H1 (cell line): ENCODE results near the gene DDX31. TPM values are rescaled to one million over a fixed set of nuclear protein-coding genes. Genes with fewer than 3 reads are reported as not detected.

Experiments used
- CEBPB ChIP-seq: IDR thresholded peaks from 2 replicates; pipeline ENCODE4 v1.6.1; 2012; ENCODE audit warnings: low read depth, low read length
- CHD7 ChIP-seq: fragments of 300-600 bp; sonication (generic); IDR thresholded peaks from 2 replicates; pipeline ENCODE4 v1.7.1; 2012; ENCODE audit warnings: low read length, moderate library complexity, mild to moderate bottlenecking, inconsistent platforms; ENCODE audit not compliant: insufficient replicate concordance
- MAFK ChIP-seq: IDR thresholded peaks from 2 replicates; pipeline ENCODE4 v1.6.1; 2012; ENCODE audit warnings: low read depth, mild to moderate bottlenecking, improper control_type of control experiment, low read length
- SIRT6 ChIP-seq: IDR thresholded peaks from one replicate; pipeline ENCODE4 v1.7.1; 2012; ENCODE audit warnings: low read length, inconsistent platforms
- SIX5 ChIP-seq: IDR thresholded peaks from 2 replicates; pipeline ENCODE4 v1.6.1; 2011; ENCODE audit warnings: mild to moderate bottlenecking, low read depth, low read length
- SUZ12 ChIP-seq: fragments of 200-600 bp; sonication (generic); IDR thresholded peaks from 2 replicates; pipeline ENCODE4 v1.6.1; 2012; ENCODE audit warnings: mild to moderate bottlenecking, inconsistent platforms, low read length, moderate library complexity, mixed read lengths
- polyA plus RNA-seq, 7 experiments: library from polyadenylated mRNA; depleted of rRNA in 3 of 7; stranded (reverse) in 5 of 7; unstranded in 2 of 7; fragments of >200 nt in 5 of 7; fragments of 200-250 nt in 2 of 7; gene quantifications; 1 replicate in 5 of 7; 2 replicates in 1 of 7; 4 replicates in 1 of 7; pipeline versions ENCODE4 v1.2.1 to v1.2.3, GENCODE V29; 2011 to 2013; ENCODE audit warnings: missing spikeins in 2 of 7, mixed read lengths in 2 of 7
- total RNA-seq: library from RNA; stranded (reverse); fragmentation: NEBNext Ultra II Directional; extraction: Animal tissue kit (Norgen Biotek cat#: 25700); gene quantifications from 2 replicates; pipeline ENCODE4 v1.2.1, GENCODE V29; 2021

Gene DDX31
- total and polyA plus RNA-seq, 2 of the 8 experiments (the other 6 are each of a cell fraction or from before 2014, with no cell fraction given), result 9.5 to 23.7 TPM

GRCh38 chr9:132572921-132573320 is 96.9 kb downstream of the DDX31 start (continued):
- TF ChIP-seq CHD7 (no peak), SIRT6 (no peak), SUZ12 (no peak), MAFK (no peak), CEBPB (no peak), SIX5 (no peak)
- TF ChIP-seq, all 59 proteins: peak for 0
